H1 (cell line): Measurements from ENCODE around the gene DNAJC16. TPM values are rescaled to one million over a fixed set of nuclear protein-coding genes. Genes with fewer than 3 reads are reported as not detected.

ENCODE experiments used
- CTCF ChIA-PET: fragments of 300-600 bp; sonication (Branson Sonifier 250); formaldehyde crosslinking; loops from one replicate; lab custom pipeline; 2021; ENCODE audit not compliant: partially characterized antibody; lab: Charles Lee
- POLR2A ChIA-PET: fragments of 300-600 bp; sonication (Branson Sonifier 250); formaldehyde crosslinking; loops from one replicate; lab custom pipeline; 2021; ENCODE audit warnings: inconsistent platforms; ENCODE audit not compliant: partially characterized antibody; lab: Charles Lee
- DNase-seq, 2 experiments: peaks; one replicate each; pipeline versions ENCODE4 v3.0.0 to v3.0.0-alpha.2; 2010 to 2022; ENCODE audit warnings: low spot score in 2 of 2, low read depth in 1 of 2, mixed read lengths in 1 of 2
- FAIRE-seq: peaks from 2 replicates; lab custom pipeline; 2011; peaks lifted over from hg19 to GRCh38; lab: Jason Lieb, UNC
- H2AFZ ChIP-seq: 2 replicates; pipeline ENCODE4 v1.8.1; 2012; ENCODE audit warnings: low read length, inconsistent platforms
- H2AK5ac ChIP-seq: 2 replicates; pipeline ENCODE4 v1.6.1; 2013; ENCODE audit warnings: low read depth, low read length
- H2BK120ac ChIP-seq: replicated peaks from 2 replicates; pipeline ENCODE3; 2013; ENCODE audit warnings: low read depth, low read length, inconsistent platforms
- H2BK12ac ChIP-seq: 2 replicates; pipeline ENCODE4 v1.6.1; 2013; ENCODE audit warnings: low read depth, low read length
- H2BK15ac ChIP-seq: 2 replicates; pipeline ENCODE4 v1.6.1; 2013; ENCODE audit warnings: low read length
- H2BK20ac ChIP-seq: 2 replicates; pipeline ENCODE4 v1.6.1; 2013; ENCODE audit warnings: low read length
- H2BK5ac ChIP-seq: 2 replicates; pipeline ENCODE4 v1.6.1; 2013; ENCODE audit warnings: low read depth, low read length
- H3K14ac ChIP-seq: 2 replicates; pipeline ENCODE4 v1.6.1; 2013; ENCODE audit warnings: inconsistent platforms; ENCODE audit not compliant: insufficient read length
- H3K18ac ChIP-seq: 2 replicates; pipeline ENCODE4 v1.6.1; 2013; ENCODE audit warnings: low read length; ENCODE audit errors: extremely low read depth
- H3K23ac ChIP-seq: 2 replicates; pipeline ENCODE4 v1.6.1; 2013; ENCODE audit warnings: inconsistent platforms; ENCODE audit not compliant: insufficient read length
- H3K23me2 ChIP-seq: 2 replicates; pipeline ENCODE4 v1.6.1; 2013; ENCODE audit warnings: low read depth, low read length
- H3K27ac ChIP-seq: 2 replicates; pipeline ENCODE4 v1.6.1; 2011; ENCODE audit warnings: low read depth, low read length, inconsistent platforms
- H3K27me3 ChIP-seq, 4 experiments: replicated peaks in 1 of 4; 1 replicate in 1 of 4; 2 replicates in 3 of 4; pipeline versions ENCODE4 v1.6.1 to v1.8.1; 2011 to 2013; ENCODE audit warnings: low read length in 3 of 4, mild to moderate bottlenecking in 3 of 4, inconsistent platforms in 2 of 4, mixed read lengths in 2 of 4, moderate library complexity in 1 of 4; ENCODE audit not compliant: control insufficient read depth in 3 of 4, insufficient read depth in 3 of 4; ENCODE audit errors: extremely low read depth in 1 of 4
- H3K36me3 ChIP-seq, 4 experiments: 2 replicates each; pipeline versions ENCODE4 v1.6.1 to v1.8.1; 2011 to 2013; ENCODE audit warnings: mild to moderate bottlenecking in 4 of 4, low read length in 3 of 4, moderate library complexity in 2 of 4, control low read depth in 1 of 4, inconsistent platforms in 1 of 4; ENCODE audit not compliant: insufficient read depth in 4 of 4, control insufficient read depth in 2 of 4
- H3K4ac ChIP-seq: replicated peaks from 2 replicates; pipeline ENCODE3; 2013; ENCODE audit warnings: low read length, low read depth, mixed read lengths, inconsistent platforms; ENCODE audit not compliant: insufficient read length
- H3K4me1 ChIP-seq, 4 experiments: replicated peaks in 1 of 4; 1 replicate in 1 of 4; 2 replicates in 3 of 4; pipeline versions ENCODE4 v1.6.1 to v1.8.1; 2011 to 2013; ENCODE audit warnings: low read length in 3 of 4, inconsistent platforms in 2 of 4, mixed read lengths in 1 of 4; ENCODE audit not compliant: insufficient read depth in 4 of 4, control insufficient read depth in 3 of 4
- H3K4me2 ChIP-seq, 2 experiments: 2 replicates each; pipeline versions ENCODE4 v1.6.1 to v1.8.1; 2011 to 2013; ENCODE audit warnings: low read depth in 2 of 2, low read length in 2 of 2, control low read depth in 1 of 2, inconsistent platforms in 1 of 2, mild to moderate bottlenecking in 1 of 2; ENCODE audit not compliant: insufficient read depth in 1 of 2
- H3K4me3 ChIP-seq, 4 experiments: fragments of 200-600, 300-600 bp in 1 of 4; sonication (generic), shearing (Covaris generic), sonication (Bioruptor Twin) in 1 of 4; 2 replicates each; pipeline versions ENCODE4 v1.5.1 to v1.8.1; 2011 to 2016; ENCODE audit warnings: low read length in 4 of 4, low read depth in 3 of 4, control low read depth in 2 of 4, inconsistent platforms in 2 of 4, mild to moderate bottlenecking in 2 of 4, mixed read lengths in 1 of 4, moderate library complexity in 1 of 4; ENCODE audit not compliant: insufficient read depth in 2 of 4; ENCODE audit errors: extremely low read depth in 1 of 4
- H3K56ac ChIP-seq: replicated peaks from 2 replicates; pipeline ENCODE3; 2013; ENCODE audit warnings: low read depth, mild to moderate bottlenecking, mixed read lengths, low read length, inconsistent platforms; ENCODE audit not compliant: insufficient read length
- H3K79me1 ChIP-seq: 2 replicates; pipeline ENCODE4 v1.6.1; 2013; ENCODE audit warnings: low read depth, low read length, control low read depth
- H3K79me2 ChIP-seq, 2 experiments: 2 replicates each; pipeline versions ENCODE4 v1.6.1 to v1.8.1; 2012 to 2013; ENCODE audit warnings: low read length in 2 of 2, mild to moderate bottlenecking in 2 of 2, inconsistent platforms in 1 of 2; ENCODE audit not compliant: insufficient read depth in 2 of 2, control insufficient read depth in 1 of 2
- H3K9ac ChIP-seq, 4 experiments: replicated peaks in 1 of 4; 1 replicate in 1 of 4; 2 replicates in 3 of 4; pipeline versions ENCODE4 v1.6.1 to v1.8.1; 2011 to 2013; ENCODE audit warnings: low read depth in 3 of 4, low read length in 3 of 4, control low read depth in 2 of 4, mild to moderate bottlenecking in 2 of 4, moderate library complexity in 2 of 4, inconsistent platforms in 1 of 4; ENCODE audit errors: extremely low read depth in 1 of 4
- H3K9me3 ChIP-seq, 2 experiments: 2 replicates each; pipeline versions ENCODE4 v1.6.1 to v1.8.1; 2012 to 2013; ENCODE audit warnings: mild to moderate bottlenecking in 2 of 2, moderate library complexity in 2 of 2, control low read depth in 1 of 2, inconsistent platforms in 1 of 2, low read depth in 1 of 2, low read length in 1 of 2, mixed read lengths in 1 of 2; ENCODE audit not compliant: insufficient read depth in 2 of 2
- H4K20me1 ChIP-seq, 2 experiments: replicated peaks in 1 of 2; 2 replicates each; pipeline versions ENCODE3 to v1.8.1; 2011 to 2013; ENCODE audit warnings: inconsistent platforms in 2 of 2, low read length in 2 of 2, mild to moderate bottlenecking in 1 of 2; ENCODE audit not compliant: insufficient read depth in 2 of 2, control insufficient read depth in 1 of 2
- H4K5ac ChIP-seq: 2 replicates; pipeline ENCODE4 v1.6.1; 2013; ENCODE audit warnings: low read length, low read depth, mixed read lengths, inconsistent platforms; ENCODE audit not compliant: insufficient read length
- H4K8ac ChIP-seq: 2 replicates; pipeline ENCODE4 v1.8.0; 2013; ENCODE audit warnings: mild to moderate bottlenecking, moderate library complexity, low read length, inconsistent platforms; ENCODE audit not compliant: insufficient read depth; ENCODE audit errors: extremely low read depth
- H4K91ac ChIP-seq: replicated peaks from 2 replicates; pipeline ENCODE3; 2013; ENCODE audit warnings: low read length, mixed read lengths, inconsistent platforms; ENCODE audit not compliant: insufficient read length
- ATF3 ChIP-seq: IDR thresholded peaks from 2 replicates; pipeline ENCODE4 v1.6.1; 2011; ENCODE audit warnings: low read depth, mild to moderate bottlenecking, low read length; ENCODE audit not compliant: insufficient read depth
- BCL11A ChIP-seq, 2 experiments: IDR thresholded peaks; one replicate each; pipeline ENCODE4 v1.6.1; 2011; ENCODE audit warnings: low read depth in 2 of 2, low read length in 2 of 2, mild to moderate bottlenecking in 2 of 2
- BRCA1 ChIP-seq: IDR thresholded peaks from 2 replicates; pipeline ENCODE4 v1.6.1; 2012; ENCODE audit warnings: low read depth, low read length, improper control_type of control experiment
- CBX8 ChIP-seq: fragments of 300-800, 300-1000 bp; sonication (generic); IDR thresholded peaks from 2 replicates; pipeline ENCODE4 v1.7.1; 2016; ENCODE audit warnings: low read depth, low read length, borderline replicate concordance
- CHD1 ChIP-seq: IDR thresholded peaks from 2 replicates; pipeline ENCODE4 v1.6.1; 2012; ENCODE audit warnings: low read depth, low read length, improper control_type of control experiment
- E2F6 ChIP-seq: IDR thresholded peaks from 2 replicates; pipeline ENCODE4 v1.6.1; 2012; ENCODE audit warnings: inconsistent platforms
- HDAC6 ChIP-seq: IDR thresholded peaks from one replicate; pipeline ENCODE4 v1.7.1; 2012; ENCODE audit warnings: low read depth, mild to moderate bottlenecking, inconsistent platforms, low read length, moderate library complexity
- SP1 ChIP-seq: IDR thresholded peaks from 2 replicates; pipeline ENCODE4 v1.6.1; 2011; ENCODE audit warnings: low read depth, low read length
- TCF12 ChIP-seq: IDR thresholded peaks from 2 replicates; pipeline ENCODE4 v1.6.1; 2011; ENCODE audit warnings: low read depth, mild to moderate bottlenecking, low read length
- WGBS, 2 experiments: shearing (Covaris generic) in 1 of 2; methylation state at CpG; one replicate each; pipeline versions ENCODE4 v1.1.6 to v1.1.7; 2013 to 2015; ENCODE audit warnings: low lambda C conversion rate in 2 of 2, mixed read lengths in 2 of 2, inconsistent platforms in 1 of 2, low coverage in 1 of 2, missing lambda C conversion rate in 1 of 2; ENCODE audit not compliant: insufficient replicate concordance in 2 of 2, insufficient coverage in 1 of 2, insufficient read length in 1 of 2; ENCODE audit errors: extremely low coverage in 1 of 2, missing lambda C conversion rate in 1 of 2; 5-methylcytosine and 5-hydroxymethylcytosine counted together
- polyA plus RNA-seq, 7 experiments: library from polyadenylated mRNA; depleted of rRNA in 3 of 7; stranded (reverse) in 5 of 7; unstranded in 2 of 7; fragments of >200 nt in 5 of 7; fragments of 200-250 nt in 2 of 7; gene quantifications; 1 replicate in 5 of 7; 2 replicates in 1 of 7; 4 replicates in 1 of 7; pipeline versions ENCODE4 v1.2.1 to v1.2.3, GENCODE V29; 2011 to 2013; ENCODE audit warnings: missing spikeins in 2 of 7, mixed read lengths in 2 of 7
- total RNA-seq: library from RNA; stranded (reverse); fragmentation: NEBNext Ultra II Directional; extraction: Animal tissue kit (Norgen Biotek cat#: 25700); gene quantifications from 2 replicates; pipeline ENCODE4 v1.2.1, GENCODE V29; 2021

Gene DNAJC16
- total and polyA plus RNA-seq, 2 of the 8 experiments (the other 6 are each of a cell fraction or from before 2014, with no cell fraction given), result 7.9 to 23.3 TPM

GRCh38 chr1:15577691-15578090, 51.0 kb downstream of the DNAJC16 start:
- no peaks in the 10 kb centered on the region for H3K9me3 ChIP-seq
- H2BK15ac ChIP-seq, result no peak overlapping the region
- H4K8ac ChIP-seq, result no peak overlapping the region
- WGBS, 2 experiments, result 76% methylated on average over 4 of the region's 4 CpGs; no CpG with 5 or more reads in 1 of the 2 experiments
- H2AFZ ChIP-seq, result no peak overlapping the region
- H3K23me2 ChIP-seq, result no peaks in the 10 kb centered on the region; the same call in 1 of the 2 replicates
- H3K4me3 ChIP-seq, result no peak overlapping the region
- H3K79me2 ChIP-seq, result no peaks in the 10 kb centered on the region
- no peak overlapping the region for H2BK120ac ChIP-seq
- H2AK5ac ChIP-seq, result no peak overlapping the region
- no peak overlapping the region for H3K56ac ChIP-seq
- DNase-seq (no peak), FAIRE-seq (no peak)
- H3K36me3 ChIP-seq, result peaks cover 0 to 3% (median 0%) of the 10 kb centered on the region in 4 experiments; a peak in 1 of 8 replicates
- TF ChIP-seq ATF3 (no peak), BRCA1 (no peak), TCF12 (no peak), CHD1 (no peak), CBX8 (no peak), SP1 (no peak), E2F6 (no peak), BCL11A (IDR thresholded peaks at IDR 0.05; ENCODE audit: low read depth in 2 of 2, low read length in 2 of 2) (no peak), HDAC6 (no peak)
- no peak overlapping the region for H4K91ac ChIP-seq
- no peak overlapping the region for H2BK20ac ChIP-seq
- no peak overlapping the region for H3K27ac ChIP-seq
- no peak overlapping the region for H2BK5ac ChIP-seq
- H4K20me1 ChIP-seq, result peaks cover 2% of the 10 kb centered on the region in 2 experiments
- CTCF ChIA-PET, result no interaction called here
- no peak overlapping the region for H2BK12ac ChIP-seq
- H3K18ac ChIP-seq, result no peak overlapping the region
- no peak overlapping the region for H3K14ac ChIP-seq
- no peak overlapping the region for H3K23ac ChIP-seq
- POLR2A ChIA-PET, result interaction anchor here (0.8 to 1.2 kb wide), 2 partner anchors 10 to 164 kb away, joined by 3 read pairs; no protein-coding TSS in a partner anchor
- H3K27me3 ChIP-seq, result no peaks in the 10 kb centered on the region
- H4K5ac ChIP-seq, result no peak overlapping the region
- no peaks in the 10 kb centered on the region for H3K4me1 ChIP-seq
- H3K9ac ChIP-seq, result no peak overlapping the region; a peak in 1 of 7 replicates
- no peak overlapping the region for H3K4me2 ChIP-seq
- no peak overlapping the region for H3K4ac ChIP-seq
- H3K79me1 ChIP-seq, result no peaks in the 10 kb centered on the region
